Mucosa of descending colon (tissue), 3 donors: Measurements from ENCODE around the gene DLGAP1. TPM values are rescaled to one million over a fixed set of nuclear protein-coding genes. Genes with fewer than 3 reads are reported as not detected.

Experiments used
- ATAC-seq: fragments of 200-7000 bp; cut with Tn5 transposase; one replicate; pipeline ENCODE4 v1.9.1; 2020; ENCODE audit warnings: mild to moderate bottlenecking, moderate library complexity
- DNase-seq, 3 donors: peaks; one replicate each; pipeline ENCODE4 v3.0.0-alpha.2; 2020
- H3K36me3 ChIP-seq: fragments of 200-600 bp; one replicate; pipeline ENCODE4 v1.8.0; 2021; ENCODE audit warnings: low read depth, mild to moderate bottlenecking
- H3K4me1 ChIP-seq: fragments of 200-600 bp; one replicate; pipeline ENCODE4 v1.8.0; 2021; ENCODE audit warnings: low read depth, mild to moderate bottlenecking
- H3K4me3 ChIP-seq: fragments of 200-600 bp; one replicate; pipeline ENCODE4 v1.8.0; 2021; ENCODE audit warnings: mild to moderate bottlenecking
- H3K9me3 ChIP-seq: fragments of 200-600 bp; one replicate; pipeline ENCODE4 v1.8.0; 2021; ENCODE audit warnings: mild to moderate bottlenecking
- intact Hi-C, 2 donors: fragments of 100-400 bp; cut with DNase I in 1 of 2; cut with micrococcal nuclease in 1 of 2; formaldehyde crosslinking; loops; one replicate each; pipeline versions ENCODE4 v1.11.0 to v1.11.1; 2022; cut with DNase I, micrococcal nuclease
- total RNA-seq, 3 donors: library from RNA; stranded (reverse); fragmentation: NEBNext Ultra II Directional in 2 of 3; extraction: Animal tissue kit (Norgen Biotek cat#: 25700) in 2 of 3; gene quantifications; one replicate each; pipeline versions ENCODE4 v1.2.1 to v1.2.4, GENCODE V29; 2021 to 2023
- TF ChIP-seq, protein P1 (sequence below): fragments of 200-600 bp; IDR thresholded peaks from one replicate; pipeline ENCODE4 v1.8.0; 2022; ENCODE audit warnings: antibody characterized with exemption, mild to moderate bottlenecking
- donor health status: DM: no; HTN: no; CAD: no; lungs with moderate emphysema.
- donor health status: DM: no; HTN: no; CAD: no.
- donor health status: DM: no; HTN: yes; CAD: no.

The DLGAP1 gene
- total RNA-seq, 3 donors from 2014 or later, result 0.46 to 6.8 (median 4.1) TPM

DNA sequence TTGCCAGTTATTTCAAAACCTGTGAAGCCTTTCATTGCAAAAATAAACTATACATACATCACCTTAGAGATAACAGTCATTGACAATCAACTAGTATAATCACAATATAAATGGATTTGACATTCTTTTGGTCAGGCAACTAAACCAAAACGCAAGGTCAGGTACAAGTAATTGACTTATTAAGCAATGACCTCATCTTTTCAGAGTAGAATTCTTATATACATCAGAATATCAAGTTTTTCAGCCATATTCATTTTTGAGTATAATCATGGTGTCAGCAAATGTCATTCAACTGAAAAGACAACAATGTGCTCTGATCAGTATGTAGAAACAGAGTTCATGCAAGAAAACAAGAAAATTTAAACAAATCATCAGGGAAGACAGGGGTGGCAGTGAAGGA lies 796.6 kb downstream of the DLGAP1 start:
- intact Hi-C loops, result no loop called here
- TF ChIP-seq, protein P1, sequence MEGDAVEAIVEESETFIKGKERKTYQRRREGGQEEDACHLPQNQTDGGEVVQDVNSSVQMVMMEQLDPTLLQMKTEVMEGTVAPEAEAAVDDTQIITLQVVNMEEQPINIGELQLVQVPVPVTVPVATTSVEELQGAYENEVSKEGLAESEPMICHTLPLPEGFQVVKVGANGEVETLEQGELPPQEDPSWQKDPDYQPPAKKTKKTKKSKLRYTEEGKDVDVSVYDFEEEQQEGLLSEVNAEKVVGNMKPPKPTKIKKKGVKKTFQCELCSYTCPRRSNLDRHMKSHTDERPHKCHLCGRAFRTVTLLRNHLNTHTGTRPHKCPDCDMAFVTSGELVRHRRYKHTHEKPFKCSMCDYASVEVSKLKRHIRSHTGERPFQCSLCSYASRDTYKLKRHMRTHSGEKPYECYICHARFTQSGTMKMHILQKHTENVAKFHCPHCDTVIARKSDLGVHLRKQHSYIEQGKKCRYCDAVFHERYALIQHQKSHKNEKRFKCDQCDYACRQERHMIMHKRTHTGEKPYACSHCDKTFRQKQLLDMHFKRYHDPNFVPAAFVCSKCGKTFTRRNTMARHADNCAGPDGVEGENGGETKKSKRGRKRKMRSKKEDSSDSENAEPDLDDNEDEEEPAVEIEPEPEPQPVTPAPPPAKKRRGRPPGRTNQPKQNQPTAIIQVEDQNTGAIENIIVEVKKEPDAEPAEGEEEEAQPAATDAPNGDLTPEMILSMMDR, result no peak
- no peaks in the 10 kb centered on the region for H3K9me3 ChIP-seq
- no peak for ATAC-seq
- peaks cover 9% of the 10 kb centered on the region for H3K4me1 ChIP-seq
- no peaks in the 10 kb centered on the region for H3K36me3 ChIP-seq
- no peak overlapping the region for H3K4me3 ChIP-seq
- DNase-seq, result no peak

DNA sequence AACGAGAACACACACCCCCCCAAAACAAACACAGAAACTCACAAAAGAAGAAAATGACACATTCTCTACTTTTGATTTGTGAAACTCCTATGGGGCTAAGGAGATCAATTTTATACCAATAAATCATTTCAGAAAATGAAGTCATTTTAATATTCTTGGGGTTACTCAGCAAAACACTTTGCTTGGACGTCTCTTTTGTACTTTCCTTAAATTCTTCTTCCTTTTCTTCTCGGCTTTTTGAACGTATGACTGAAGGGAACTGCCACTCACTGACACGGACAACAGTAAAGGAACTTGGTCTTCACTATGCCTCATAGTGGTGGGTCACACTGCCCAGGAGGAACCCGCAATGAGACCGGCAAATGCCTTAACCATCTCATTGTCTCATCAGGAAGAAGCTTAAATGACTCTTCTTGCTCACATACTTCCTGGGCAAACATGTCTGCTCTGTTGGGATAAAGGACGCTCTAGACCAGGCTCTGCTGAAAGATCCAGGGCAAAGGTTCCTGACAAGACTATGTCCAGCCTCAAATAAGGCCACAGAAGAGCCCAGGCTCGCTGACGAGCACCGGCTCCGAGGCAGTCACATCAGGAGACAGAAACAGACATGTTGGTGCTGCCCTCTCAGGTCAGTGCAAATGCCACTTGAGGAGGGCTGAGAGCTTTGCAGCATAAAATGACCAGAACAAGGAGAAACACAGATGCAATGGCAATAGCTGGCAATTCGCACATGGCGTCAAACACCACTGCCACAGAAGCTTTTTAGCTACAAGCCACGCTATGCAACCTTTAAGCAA lies 799.7 kb downstream of the DLGAP1 start:
- Histone ChIP-seq H3K9me3 (no peaks in the 10 kb centered on the region), H3K4me1 (peaks cover 17% of the 10 kb centered on the region), H3K36me3 (no peaks in the 10 kb centered on the region), H3K4me3 (no peak overlapping the region)
- ATAC-seq (peak; percentile 41), DNase-seq (peak in 2 of 3 donors; percentile 40 to 47)
- TF ChIP-seq, protein P1, result no peak
- intact Hi-C loops, result no loop called here

DNA sequence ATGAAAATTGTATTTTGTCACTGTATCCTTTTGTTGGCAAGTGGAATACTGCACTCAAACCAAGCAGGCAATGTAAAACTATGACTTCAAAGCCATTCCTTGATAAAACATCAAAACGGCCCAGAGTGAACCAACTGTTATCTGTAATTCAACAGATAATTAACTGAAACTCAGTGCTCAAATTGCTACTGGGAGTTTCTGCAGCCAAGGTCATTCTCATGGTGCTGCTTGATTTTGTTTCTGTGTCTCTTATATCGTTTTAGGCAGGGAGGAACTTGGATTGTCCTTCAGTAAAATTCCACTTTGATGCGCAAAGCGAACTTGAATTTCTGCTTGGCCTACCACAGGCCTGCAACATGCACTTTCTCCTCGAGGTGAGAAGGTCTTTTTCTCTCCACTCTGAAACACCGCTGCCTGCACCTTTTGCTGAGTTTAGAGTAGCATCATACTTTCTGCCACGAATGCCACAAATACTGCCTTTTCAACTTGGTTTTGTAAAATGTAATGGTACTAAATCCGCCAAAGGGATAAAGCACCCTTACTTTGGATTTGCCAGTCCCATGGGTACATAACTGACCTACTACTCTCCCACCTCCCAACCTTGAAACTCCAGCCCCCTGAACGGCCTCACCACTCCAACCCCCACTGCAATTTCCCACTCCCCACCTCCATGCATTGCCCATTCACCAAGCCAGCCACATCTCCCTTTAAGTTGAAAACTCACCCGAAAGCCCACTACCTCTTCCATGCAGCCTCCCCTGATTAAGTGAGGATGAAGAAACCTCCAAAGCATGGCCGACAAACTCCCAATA lies 800.5 kb downstream of the DLGAP1 start:
- Histone ChIP-seq H3K4me1 (peaks cover 17% of the 10 kb centered on the region), H3K36me3 (no peaks in the 10 kb centered on the region), H3K9me3 (no peaks in the 10 kb centered on the region), H3K4me3 (no peak overlapping the region)
- TF ChIP-seq, protein P1, result no peak
- intact Hi-C loops, result no loop called here
- no peak for ATAC-seq
- no peak for DNase-seq

DNA sequence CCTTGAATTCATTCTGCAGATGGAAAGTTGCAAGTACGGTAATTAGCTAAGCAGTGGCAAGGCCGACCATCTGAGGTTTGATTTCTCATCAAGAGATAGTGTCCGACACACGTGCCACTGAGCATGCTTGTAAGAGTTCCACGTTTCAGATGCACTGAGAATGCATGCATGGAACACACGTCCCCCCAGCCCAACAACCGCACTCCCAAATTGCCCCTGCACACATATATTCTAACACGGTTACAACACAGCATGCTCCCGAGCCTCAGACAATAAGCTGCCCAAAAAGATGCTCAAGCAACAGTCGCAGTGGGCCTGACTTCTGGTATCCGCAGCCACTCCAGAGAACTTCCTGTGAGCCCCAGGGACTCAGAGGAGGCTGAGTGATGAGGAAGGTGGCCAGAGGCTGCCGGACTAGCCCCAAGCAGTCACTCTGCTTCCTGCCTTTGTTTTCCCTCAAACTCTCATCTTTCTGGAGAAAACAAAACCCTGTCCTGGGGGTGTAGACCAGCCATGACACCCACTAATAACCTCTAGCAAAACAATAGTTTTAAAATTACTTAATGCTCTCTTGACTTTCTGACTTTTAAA lies 801.2 kb downstream of the DLGAP1 start:
- Histone ChIP-seq H3K4me3 (no peak overlapping the region), H3K4me1 (peaks cover 17% of the 10 kb centered on the region), H3K36me3 (no peaks in the 10 kb centered on the region), H3K9me3 (no peaks in the 10 kb centered on the region)
- no peak for DNase-seq
- intact Hi-C loops, result no loop called here
- ATAC-seq, result no peak
- TF ChIP-seq, protein P1, result no peak

DNA sequence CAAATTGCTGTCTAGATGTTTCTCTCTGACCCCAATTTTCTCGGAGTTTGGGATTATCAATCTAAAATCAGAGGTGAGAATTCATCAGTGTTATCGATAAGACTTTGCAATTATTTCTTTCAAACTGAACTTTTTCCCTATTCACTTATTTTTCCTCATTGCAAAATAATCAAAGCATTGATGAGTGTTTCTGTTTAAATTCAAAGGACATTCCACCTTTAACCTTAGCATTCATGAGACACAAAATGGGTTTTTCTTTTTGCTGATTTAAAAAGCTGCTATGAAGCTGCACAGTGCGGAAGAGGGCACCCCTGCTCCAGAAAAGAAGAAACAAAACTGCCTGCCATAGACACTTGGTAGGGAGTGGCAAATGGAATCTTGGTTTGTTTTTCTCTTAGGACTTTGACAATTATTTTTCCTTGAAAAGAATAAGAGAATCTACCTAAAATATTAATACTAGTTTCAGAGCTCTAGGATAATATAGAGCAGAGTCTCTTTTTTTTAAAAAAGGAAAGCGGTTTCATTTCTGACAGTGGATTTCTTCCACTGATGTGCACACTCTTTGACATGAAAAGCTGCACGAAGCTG lies 801.8 kb downstream of the DLGAP1 start:
- Histone ChIP-seq H3K36me3 (no peaks in the 10 kb centered on the region), H3K4me3 (no peak overlapping the region), H3K9me3 (no peaks in the 10 kb centered on the region), H3K4me1 (peaks cover 17% of the 10 kb centered on the region)
- ATAC-seq (no peak), DNase-seq (no peak)
- TF ChIP-seq, protein P1, result no peak
- intact Hi-C loops, result no loop called here
